DMS 273 (cell line): ENCODE results near the gene ZNF213.
"Not testable (repeated sequence)": the region's sequence is repeated elsewhere in the genome, so short reads cannot be mapped to it uniquely, and the experiment has no call there.

Experiments
- DNase-seq: peaks from one replicate; lab custom pipeline; 2025; ENCODE audit not compliant: unreplicated experiment; lab: John Stamatoyannopoulos, UW

Gene ZNF213

DNA sequence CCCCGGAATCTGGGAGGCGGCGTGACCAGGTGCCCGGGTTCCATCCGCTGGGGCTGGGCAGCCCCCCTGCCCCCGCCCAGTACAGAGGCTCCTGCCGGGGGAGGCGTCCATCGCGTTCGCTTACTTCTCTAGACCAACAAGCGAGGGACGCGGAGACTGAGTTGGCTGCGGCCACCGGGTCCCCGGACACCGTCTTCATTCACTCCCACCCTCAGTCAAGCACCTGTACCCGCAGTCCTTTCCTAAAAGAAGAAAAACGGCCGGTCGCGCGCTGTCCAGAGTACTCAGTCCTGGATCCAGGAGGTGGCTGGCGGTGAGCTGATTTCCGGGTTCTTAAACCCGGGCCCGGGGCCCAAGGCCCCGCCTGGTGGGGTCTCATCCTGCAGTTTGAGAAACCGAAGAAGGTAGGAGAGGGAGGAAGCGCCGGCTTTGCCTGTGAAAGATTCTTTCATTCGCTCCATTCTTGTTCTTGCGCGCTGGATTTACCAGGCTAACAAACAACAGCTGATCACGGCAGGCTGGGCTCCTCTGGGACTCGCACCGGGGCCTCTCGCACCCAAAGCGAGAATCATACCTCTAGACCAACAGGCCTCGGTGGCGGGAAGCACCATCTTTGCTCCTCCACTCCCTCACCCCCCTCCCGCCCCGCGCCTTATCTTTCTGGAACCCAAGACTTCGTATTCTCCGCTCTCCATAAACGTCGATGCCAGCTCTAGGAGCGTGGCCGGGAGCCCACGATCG, 35.8 kb downstream of the ZNF213 start:
- peak; percentile 60 for DNase-seq

GRCh38 chr16:3171181-3171854, 36.5 kb downstream of the ZNF213 start:
- DNase-seq, result peak; percentile 70

DNA sequence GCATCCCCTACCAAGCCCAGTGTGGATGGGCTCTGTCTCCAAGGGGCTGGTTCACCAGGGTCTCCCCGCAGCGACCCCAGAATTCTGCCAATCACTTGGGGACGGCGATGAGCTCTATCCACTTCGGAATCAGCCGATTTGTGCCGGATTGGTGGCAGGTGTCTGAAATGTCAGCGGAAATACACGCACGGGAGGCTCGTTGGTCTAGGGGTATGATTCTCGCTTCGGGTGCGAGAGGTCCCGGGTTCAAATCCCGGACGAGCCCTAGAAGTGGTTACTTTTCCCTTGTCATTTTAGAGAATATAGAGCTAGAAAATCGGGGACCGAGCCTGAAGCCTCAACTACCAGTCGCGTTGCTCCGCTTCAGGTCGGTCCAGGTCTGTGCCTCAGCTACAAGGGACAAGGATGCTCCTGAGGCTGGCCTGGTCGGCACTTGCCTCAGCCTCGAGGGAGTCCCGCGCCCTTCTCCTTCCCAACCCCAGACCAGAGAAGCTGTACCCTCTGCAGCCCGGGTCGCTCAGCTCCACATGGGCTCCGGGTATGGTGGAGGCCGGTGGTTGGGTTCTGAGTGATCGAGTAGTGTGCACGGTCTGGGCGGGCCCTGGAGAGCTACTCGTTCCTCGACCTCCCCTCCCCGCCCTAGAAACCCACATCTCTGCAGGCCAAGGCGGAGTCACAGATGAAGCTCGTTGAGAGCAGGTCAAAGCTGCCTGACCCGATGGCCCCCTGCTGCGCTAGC, 37.2 kb downstream of the ZNF213 start:
- DNase-seq, result peak; percentile 93

DNA sequence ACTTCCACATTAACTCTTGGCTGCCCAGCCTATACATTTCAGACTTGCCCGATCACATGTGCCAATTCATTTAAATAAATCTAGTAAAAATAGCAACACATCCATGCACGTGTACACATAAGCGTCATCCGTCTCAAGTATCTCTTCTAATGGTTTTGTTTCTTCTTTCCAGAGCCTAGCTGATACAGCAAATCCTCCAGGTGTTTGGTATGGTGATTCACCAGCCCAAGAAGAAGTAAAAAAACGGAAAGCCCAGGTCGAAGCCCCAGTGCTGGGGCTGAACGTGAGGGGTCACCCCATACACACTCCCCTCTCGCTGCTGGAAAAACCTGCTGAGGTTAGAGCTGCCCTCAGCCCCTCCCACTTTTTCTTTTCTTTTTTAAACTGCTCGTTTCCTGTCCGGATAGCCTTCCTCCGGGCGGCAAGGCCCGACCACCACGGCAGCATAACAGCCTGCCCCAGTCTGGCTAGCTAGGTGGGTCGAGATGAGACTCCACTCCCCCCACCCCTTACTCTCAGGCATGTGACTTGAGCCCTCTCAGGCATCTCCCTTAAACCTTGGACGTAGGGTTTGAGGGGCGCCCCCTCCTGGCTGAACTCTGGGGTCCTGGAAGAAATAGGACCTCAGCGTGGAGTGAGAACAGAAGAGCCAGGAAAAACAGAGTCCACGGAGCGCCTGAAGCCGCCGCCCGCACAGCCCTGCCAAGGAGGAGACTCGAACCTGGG, 39.2 kb downstream of the ZNF213 start:
- peak; percentile 90 for DNase-seq

- no peak for DNase-seq
Measured at GRCh38 chr16:3174618-3175148, 39.9 kb downstream of the ZNF213 start.

GRCh38 chr16:3175157-3176093, 40.6 kb downstream of the ZNF213 start:
- DNase-seq, result peak; percentile 95

GRCh38 chr16:3179651-3180050, 44.8 kb downstream of the ZNF213 start:
- no peak for DNase-seq

- DNase-seq, result peak; percentile 88
Measured at GRCh38 chr16:3180445-3180878, 45.6 kb downstream of the ZNF213 start.

GRCh38 chr16:3182293-3182607, 47.4 kb downstream of the ZNF213 start:
- not testable (repeated sequence) for DNase-seq

GRCh38 chr16:3182608-3183444, 48.0 kb downstream of the ZNF213 start:
- DNase-seq, result peak; percentile 91

DNA sequence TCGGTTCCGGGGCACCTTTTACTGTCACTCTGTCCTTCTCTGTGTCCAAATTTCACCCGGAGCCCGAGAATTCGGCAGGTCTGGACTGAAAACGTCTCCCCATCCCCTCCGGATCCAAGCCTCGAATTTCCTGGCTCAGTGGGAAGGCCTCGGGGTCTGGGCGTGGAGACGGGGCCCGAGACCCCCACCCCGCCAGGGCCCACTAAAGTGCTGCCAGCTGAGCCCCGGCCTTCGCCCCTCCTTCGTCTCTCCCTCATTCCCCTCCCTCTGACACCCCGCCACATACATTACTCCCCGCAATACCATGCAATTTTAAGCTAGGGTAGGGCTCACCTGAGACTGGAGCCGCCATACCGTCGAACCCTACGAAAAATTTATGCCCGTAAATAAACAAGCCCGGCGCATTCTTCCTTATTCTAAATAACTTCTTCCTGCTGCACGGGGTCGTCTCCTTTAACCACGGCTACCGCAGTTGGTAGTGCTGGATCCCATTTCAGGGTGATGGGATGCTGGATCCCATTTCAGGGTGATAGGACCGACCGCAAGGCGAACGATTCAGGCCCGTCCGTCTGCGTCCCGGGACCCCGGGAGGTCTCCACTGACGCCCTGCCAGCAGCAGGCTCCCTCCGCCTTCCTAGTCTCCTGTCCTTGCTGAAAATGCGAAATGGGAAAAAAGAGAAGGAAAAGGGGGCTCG, 48.8 kb downstream of the ZNF213 start:
- no peak for DNase-seq

DNA sequence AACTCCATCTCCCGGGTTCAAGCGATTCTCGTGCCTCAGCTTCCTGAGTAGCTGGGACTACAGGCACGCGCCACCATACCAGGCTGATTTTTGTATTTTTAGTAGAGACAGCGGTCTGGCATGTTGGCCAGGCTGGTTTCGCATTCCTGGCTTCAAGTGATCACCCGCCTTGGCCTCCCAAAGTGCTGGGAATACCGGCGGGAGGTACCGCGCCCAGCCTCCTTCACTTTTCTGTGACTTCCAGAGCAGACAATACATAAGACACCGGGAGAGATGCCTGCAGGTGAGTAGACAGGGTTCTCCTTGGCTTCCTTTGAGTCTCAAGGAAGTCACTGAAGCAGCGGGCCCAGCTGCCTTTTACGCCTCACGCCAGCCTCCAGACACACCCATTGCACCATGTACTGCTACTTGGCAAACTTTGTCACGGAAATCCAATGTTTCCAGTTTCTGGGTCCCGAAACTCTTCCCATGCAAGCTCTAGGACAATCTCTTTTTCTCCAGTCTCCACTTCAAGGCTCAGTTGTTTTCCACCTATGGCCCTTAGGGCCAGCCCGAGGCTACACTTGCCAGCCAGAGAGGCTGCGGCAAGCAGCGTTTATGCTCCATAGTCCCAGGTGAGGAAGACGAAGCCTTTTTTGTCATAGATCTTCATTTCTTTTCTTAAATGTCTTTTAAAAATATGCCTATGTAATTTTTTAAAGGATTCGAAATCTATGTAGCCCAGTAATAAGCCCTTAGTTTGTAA, 52.3 kb downstream of the ZNF213 start:
- DNase-seq, result no peak

DNA sequence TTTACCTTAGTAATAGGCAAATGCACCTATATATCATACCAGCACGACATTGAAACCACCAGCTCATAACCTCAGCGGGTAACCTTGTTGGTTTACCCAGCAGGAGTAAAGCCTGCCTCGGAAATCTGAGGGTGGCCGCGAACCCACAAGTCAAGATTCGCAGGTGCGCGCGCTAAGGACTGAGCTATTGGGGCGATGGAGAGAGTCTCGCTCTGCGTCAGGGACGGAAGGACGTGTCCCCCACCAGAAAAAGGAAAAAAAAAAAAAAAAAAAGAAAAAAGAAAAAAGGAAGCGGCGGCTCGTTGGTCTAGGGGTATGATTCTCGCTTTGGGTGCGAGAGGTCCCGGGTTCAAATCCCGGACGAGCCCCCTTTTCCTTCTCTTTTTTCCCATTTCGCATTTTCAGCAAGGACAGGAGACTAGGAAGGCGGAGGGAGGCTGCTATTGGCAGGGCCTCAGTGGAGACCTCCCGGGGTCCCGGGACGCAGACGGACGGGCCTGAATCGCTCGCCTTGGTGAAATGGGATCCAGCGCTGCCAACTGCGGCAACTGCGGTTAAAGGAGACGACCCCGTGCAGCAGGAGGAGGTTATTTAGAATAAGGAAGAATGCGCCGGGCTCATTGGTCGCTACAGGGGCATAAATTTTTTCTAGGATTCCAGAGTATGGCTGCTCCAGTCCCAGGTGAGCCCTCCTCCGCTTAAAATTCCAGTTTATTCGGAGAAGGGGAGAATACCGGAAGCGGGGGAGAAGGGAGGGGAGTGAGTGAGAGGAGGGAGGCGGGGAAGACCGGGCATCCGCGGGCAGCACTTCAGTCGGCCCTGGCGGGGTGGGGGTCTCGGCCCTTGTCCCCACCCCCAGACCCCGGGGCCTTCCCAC, 53.2 kb downstream of the ZNF213 start, which contains the start of gene OR1F1:
OR1F1 (plus strand) TSS at position 407 of the 877 bp plus-strand sequence.
- DNase-seq, result peak; percentile 91

GRCh38 chr16:3188675-3188924, 53.8 kb downstream of the ZNF213 start:
- DNase-seq, result no peak

DNA sequence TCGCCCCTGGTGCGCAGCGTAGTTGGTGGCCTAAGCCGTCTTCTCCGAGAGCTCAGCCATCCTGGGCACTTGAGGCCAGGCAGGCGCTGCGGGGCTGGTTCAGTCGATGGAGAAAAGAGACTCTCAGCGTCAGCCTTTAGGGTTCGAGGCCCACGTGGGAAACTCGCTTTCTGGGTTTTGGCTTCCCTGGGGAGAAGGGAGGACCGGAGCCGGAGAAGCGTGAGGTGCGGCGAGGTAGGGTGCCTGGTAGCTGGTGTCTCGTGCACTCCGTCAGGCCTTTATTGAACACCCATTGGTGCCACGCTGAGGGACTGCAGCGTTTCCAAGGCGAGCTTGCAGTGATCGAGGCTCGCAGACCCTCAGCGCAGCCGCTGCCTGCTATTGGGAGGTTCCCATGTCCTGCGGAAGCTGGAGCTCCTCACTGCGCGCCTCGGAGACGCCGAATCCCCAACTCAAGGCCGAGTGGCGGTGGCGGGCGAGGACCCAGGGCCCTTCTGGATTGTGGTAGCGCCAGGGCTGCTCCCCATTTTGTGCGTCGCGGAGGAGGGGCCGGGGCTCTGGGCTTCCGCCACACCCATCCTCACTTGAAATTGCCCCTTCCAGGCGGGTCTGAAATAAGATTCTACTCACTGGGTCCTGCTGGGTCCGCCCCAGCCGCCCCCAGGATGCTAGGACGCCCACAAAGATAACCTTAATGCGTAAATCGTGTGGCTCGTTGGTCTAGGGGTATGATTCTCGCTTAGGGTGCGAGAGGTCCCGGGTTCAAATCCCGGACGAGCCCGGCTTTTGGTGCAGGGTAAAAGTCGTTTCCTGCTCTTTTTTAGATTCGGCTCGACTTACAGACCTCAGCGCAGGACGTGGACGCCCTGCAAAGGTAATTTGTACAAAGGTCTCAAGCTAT, 54.3 kb downstream of the ZNF213 start:
- DNase-seq, result peak; percentile 95

DNA sequence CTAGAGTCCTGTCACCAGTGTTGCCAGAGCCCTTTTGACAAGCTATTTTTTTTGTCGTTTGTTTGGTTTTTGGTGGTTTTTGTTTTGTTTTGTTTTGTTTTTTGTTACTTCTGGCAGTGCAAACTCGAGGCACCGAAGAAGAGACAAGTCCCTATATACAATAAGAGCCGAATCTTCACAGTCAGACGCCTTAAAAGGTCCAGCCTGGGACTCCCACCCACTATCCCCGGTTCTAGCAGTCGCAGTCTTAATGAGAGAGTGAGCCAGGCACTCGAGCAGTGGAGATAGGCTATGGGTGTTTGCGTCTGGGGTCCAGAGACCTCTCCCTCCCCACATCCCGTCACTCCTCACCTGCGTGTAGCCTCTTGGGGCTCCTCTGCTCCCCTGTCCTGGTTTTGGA, 55.0 kb downstream of the ZNF213 start:
- peak; percentile 60 for DNase-seq
